Measurements from ENCODE around the gene TRIM66.

The TRIM66 gene

DNA sequence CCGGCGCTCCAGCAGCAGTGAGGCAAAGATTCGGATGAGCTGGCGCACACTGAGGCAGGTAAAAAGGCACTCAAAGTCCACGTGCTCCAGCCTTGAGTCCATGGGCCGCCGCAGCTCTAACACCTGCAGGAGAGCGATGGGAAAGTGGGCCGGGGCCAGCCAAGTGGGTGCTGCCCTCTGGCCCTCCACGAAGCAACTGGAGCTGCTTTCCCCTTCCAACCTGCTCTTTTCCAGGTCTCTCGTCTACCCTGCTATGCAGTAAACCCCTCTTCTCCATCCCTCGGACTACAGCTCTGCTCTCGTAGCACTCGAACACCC is 20.1 kb upstream of the TRIM66 start:
- no peaks in the 10 kb centered on the region for H3K9me3 Mint-ChIP-seq
- DNase-seq (ENCODE audit: low spot score in 2 of 2) (no peak), ATAC-seq (no peak)
- no peaks in the 10 kb centered on the region for H3K4me1 Mint-ChIP-seq
- H3K27ac Mint-ChIP-seq: no peak overlapping the region
- no peak overlapping the region for H3K4me3 Mint-ChIP-seq
- H3K36me3 Mint-ChIP-seq: no peaks in the 10 kb centered on the region

DNA sequence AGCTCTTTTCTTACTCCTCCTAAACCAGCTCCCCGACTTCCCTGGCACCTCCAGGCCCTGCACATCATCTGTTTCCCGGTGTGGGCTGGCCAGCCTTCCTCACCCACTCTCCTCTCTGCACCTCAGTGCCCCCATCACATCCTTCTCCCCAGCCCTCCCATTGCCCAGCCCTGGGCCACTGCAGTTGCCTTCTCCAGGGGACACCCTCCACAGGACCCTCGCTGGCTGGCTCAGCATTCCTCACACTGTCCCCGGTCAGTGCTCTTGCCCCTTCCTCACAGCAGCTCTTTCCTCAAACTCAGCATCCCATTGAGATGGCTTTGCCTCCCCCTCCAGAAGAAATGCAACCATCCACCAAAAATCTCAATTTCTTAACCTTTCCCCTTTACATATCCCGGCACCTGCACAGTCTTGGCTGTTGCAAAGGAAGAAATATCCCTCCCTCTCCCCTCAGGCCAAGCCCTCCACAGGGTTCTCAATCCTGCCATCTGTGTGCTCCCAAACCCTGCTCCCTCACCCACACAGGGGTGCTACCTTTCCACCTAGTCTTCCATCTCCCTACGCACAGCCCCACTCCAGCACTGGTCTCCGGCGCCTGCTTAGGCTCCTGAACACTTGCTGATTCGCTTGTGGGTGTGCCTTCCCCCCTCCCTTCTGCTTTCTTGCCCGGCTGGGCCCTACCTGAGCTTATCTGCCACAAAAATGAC is 19.6 kb upstream of the TRIM66 start:
- no peak overlapping the region for H3K4me3 Mint-ChIP-seq
- DNase-seq (ENCODE audit: low spot score in 2 of 2) (no peak), ATAC-seq (no peak)
- H3K4me1 Mint-ChIP-seq: no peaks in the 10 kb centered on the region
- no peaks in the 10 kb centered on the region for H3K9me3 Mint-ChIP-seq
- no peak overlapping the region for H3K27ac Mint-ChIP-seq
- H3K36me3 Mint-ChIP-seq: no peaks in the 10 kb centered on the region

GRCh38 chr11:8699903-8700302 is 17.4 kb upstream of the TRIM66 start:
- H3K36me3 Mint-ChIP-seq: no peaks in the 10 kb centered on the region
- no peak overlapping the region for H3K4me3 Mint-ChIP-seq
- H3K4me1 Mint-ChIP-seq: no peaks in the 10 kb centered on the region
- H3K27ac Mint-ChIP-seq: no peak overlapping the region
- ATAC-seq (no peak), DNase-seq (ENCODE audit: low spot score in 2 of 2) (no peak)
- no peaks in the 10 kb centered on the region for H3K9me3 Mint-ChIP-seq

DNA sequence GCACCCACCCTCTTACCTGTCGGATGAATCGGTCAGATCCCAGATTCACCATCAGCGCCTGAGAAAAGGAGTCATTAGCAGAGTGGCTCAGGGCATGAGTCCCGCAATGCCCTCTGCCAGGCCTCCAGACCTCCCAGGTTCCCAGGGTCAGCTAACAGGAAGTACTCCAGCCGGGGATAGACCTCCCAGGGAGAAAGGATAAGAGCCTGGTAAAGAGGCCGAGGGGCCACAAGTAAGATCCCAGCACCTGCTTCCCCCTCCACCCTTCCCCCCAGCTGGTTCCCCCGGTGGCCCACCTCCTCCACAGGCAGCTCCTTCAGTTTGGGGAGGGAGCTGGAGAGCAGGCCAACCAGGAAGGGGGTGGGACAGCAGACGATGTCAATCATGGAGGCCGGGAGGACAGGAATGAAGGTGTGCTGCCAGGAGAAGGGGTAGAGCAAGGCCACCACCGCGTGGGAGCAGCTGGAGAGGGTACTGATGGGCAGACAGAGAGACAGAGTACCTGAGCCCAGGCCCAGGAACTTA is 16.5 kb upstream of the TRIM66 start:
- H3K4me3 Mint-ChIP-seq: no peak overlapping the region
- H3K27ac Mint-ChIP-seq: no peak overlapping the region
- H3K36me3 Mint-ChIP-seq: peaks cover 6% of the 10 kb centered on the region
- peaks cover 5% of the 10 kb centered on the region for H3K4me1 Mint-ChIP-seq
- ATAC-seq: no peak
- no peak for DNase-seq (ENCODE audit: low spot score in 2 of 2)
- no peaks in the 10 kb centered on the region for H3K9me3 Mint-ChIP-seq

GRCh38 chr11:8698379-8698851 is 15.9 kb upstream of the TRIM66 start:
- Mint-ChIP-seq H3K36me3 (peaks cover 11% of the 10 kb centered on the region), H3K27ac (no peak overlapping the region), H3K4me3 (no peak overlapping the region), H3K9me3 (no peaks in the 10 kb centered on the region), H3K4me1 (peaks cover 11% of the 10 kb centered on the region)
- no peak for DNase-seq (ENCODE audit: low spot score in 2 of 2)
- no peak for ATAC-seq

DNA sequence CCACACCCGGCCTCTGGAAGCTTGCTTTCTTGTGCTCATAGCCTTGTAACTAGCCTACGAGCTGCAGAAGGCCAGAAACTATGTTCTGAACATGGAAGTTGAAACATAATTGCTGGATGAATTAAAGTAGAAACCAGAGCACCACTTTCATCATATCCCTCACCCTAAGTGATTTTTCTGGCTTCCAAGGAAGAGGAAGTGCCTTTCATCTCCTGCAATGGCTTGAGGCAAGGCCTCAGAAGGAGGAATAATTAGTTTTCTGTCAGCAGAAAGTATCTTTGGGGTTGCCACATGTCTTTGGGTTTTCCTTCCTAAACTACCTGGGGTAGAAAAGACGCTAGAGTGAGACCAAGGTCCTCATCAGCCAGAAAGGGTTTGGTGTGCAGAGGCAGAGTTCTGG is 14.6 kb upstream of the TRIM66 start:
- Mint-ChIP-seq H3K9me3 (no peaks in the 10 kb centered on the region), H3K36me3 (peaks cover 25% of the 10 kb centered on the region), H3K27ac (peak overlapping the region; percentile 52), H3K4me1 (peaks cover 11% of the 10 kb centered on the region), H3K4me3 (no peak overlapping the region)
- DNase-seq (ENCODE audit: low spot score in 2 of 2) (no peak), ATAC-seq (no peak)

GRCh38 chr11:8694137-8694536 is 11.7 kb upstream of the TRIM66 start:
- Mint-ChIP-seq H3K36me3 (peaks cover 53% of the 10 kb centered on the region), H3K9me3 (no peaks in the 10 kb centered on the region), H3K27ac (no peak overlapping the region), H3K4me3 (no peak overlapping the region), H3K4me1 (peaks cover 22% of the 10 kb centered on the region)
- ATAC-seq (peak; percentile 22), DNase-seq (ENCODE audit: low spot score in 2 of 2) (no peak)

DNA sequence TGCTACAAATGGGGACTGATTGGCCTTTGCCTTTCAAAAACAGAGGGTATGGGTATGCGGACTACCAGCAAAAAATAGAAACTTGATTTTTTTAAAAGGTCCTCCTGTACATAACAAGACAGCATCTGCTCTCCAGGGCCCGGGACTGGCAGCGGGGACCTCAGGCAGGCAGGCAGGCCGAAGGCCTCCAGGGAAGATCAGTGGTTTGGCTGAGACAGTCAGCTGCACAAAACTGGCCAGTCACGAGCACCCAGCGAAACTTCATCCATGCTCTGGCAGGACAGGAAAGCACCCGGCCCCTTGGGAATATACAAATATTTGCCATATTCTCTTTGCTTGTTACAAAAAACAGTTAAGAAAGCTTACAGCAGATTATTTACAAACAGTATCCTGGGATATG is 11.1 kb upstream of the TRIM66 start:
- Mint-ChIP-seq H3K36me3 (peaks cover 59% of the 10 kb centered on the region), H3K4me1 (peaks cover 28% of the 10 kb centered on the region), H3K9me3 (no peaks in the 10 kb centered on the region), H3K27ac (no peak overlapping the region), H3K4me3 (no peak overlapping the region)
- no peak for ATAC-seq
- no peak for DNase-seq (ENCODE audit: low spot score in 2 of 2)

- peaks cover 63% of the 10 kb centered on the region for H3K36me3 Mint-ChIP-seq
- ATAC-seq: no peak
- H3K27ac Mint-ChIP-seq: no peak overlapping the region
- H3K4me3 Mint-ChIP-seq: no peak overlapping the region
- peaks cover 33% of the 10 kb centered on the region for H3K4me1 Mint-ChIP-seq
- no peak for DNase-seq (ENCODE audit: low spot score in 2 of 2)
- no peaks in the 10 kb centered on the region for H3K9me3 Mint-ChIP-seq
These were observed 10.6 kb upstream of the TRIM66 start for GRCh38 chr11:8693010-8693551.

- ATAC-seq (no peak), DNase-seq (ENCODE audit: low spot score in 2 of 2) (no peak)
- Mint-ChIP-seq H3K27ac (no peak overlapping the region), H3K4me1 (peaks cover 38% of the 10 kb centered on the region), H3K4me3 (no peak overlapping the region), H3K9me3 (no peaks in the 10 kb centered on the region), H3K36me3 (peaks cover 70% of the 10 kb centered on the region)
These were observed 10.0 kb upstream of the TRIM66 start for GRCh38 chr11:8692417-8692816.

DNA sequence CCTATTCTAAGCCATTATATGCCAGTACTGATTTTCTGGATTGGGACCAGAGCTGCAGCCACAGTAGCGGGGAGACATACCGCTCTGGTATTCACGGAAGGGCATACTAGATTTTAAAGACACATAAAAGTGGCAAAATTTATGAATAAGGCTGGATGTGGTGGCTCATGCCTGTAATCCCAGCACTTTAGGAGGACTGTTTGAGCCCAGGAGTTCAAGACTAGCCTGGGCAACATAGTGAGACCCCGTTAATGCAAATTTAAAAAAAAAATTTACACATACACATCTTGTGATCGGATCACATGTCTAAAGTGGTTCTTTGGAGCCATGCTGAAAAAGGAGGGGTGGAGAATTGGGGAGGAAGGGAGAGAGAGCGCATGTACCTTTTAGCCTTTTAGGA is 9.1 kb upstream of the TRIM66 start:
- peaks cover 38% of the 10 kb centered on the region for H3K4me1 Mint-ChIP-seq
- DNase-seq (ENCODE audit: low spot score in 2 of 2) (no peak), ATAC-seq (no peak)
- H3K27ac Mint-ChIP-seq: peak overlapping the region; percentile 68
- H3K4me3 Mint-ChIP-seq: no peak overlapping the region
- no peaks in the 10 kb centered on the region for H3K9me3 Mint-ChIP-seq
- H3K36me3 Mint-ChIP-seq: peaks cover 78% of the 10 kb centered on the region

DNA sequence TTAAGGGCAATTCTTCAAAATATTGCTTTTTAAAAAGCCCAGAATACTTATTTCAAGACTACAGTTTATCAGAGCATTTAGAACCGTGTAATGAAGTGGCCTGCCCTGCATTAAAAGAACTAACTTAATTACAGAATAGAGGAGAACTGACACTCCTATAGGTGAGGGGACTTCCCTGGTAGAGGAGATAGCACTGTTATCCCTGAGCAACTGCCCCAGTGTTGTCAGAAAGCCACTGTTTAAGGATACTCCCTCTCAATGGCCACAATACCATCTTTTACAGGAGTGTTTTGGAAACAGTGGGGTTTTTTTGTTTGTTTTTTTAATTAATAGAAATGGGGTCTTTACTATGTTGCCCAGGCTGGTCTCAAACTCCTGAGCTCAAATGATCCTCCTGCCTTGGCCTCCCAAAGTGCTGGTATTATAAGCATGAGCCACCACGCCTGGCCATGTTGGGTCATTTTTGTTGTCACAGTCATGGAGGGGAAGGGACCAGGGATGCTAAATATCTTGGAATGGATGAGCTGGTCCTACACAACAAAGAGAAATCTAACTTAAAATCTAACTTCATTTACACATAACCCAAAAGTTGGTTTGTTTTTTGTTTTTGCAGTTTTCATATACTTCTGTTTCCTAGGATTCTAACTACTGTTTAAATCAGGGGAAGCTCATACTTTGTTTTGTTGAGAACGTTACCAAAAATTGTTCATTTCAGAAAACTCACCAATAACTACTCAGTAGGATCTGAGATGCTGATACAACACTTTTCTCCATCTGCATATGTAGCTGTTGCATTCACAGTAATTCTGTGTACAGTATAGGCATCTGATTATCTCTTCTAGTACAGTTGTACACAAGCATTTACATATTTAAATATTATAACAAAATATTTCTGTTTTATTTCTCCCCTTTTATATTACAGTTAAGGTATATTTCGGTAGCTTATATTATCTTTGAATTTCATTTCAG is 8.2 kb upstream of the TRIM66 start:
- H3K36me3 Mint-ChIP-seq: peaks cover 88% of the 10 kb centered on the region
- no peaks in the 10 kb centered on the region for H3K9me3 Mint-ChIP-seq

DNA sequence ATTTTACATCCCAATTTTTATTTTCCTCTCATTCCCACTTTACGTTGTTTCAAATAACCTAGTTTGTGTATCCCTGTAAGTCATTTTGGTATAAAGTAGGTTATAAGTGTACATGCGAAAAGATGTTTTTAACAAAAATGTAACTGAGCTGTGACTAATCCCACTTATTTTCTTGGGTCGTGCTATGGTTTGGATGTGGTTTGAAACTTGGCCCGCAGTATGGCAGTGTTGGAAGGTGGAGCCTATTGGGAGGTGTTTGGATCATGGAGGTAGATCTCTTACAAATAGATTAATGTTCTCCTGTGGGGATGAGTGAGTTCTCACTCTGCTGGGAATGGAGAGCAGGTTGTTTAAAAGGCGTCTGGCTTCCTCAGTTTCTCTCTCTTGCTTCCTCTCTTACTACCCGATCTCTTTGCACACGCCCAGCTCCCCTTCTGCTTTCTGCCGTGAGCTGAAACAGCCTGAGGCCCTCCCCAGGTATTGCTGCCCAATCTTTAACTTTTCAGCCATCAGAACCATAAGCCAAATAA is 7.3 kb upstream of the TRIM66 start:
- ATAC-seq: no peak
- DNase-seq (ENCODE audit: low spot score in 2 of 2): no peak
- Mint-ChIP-seq H3K4me1 (peaks cover 46% of the 10 kb centered on the region), H3K4me3 (peak overlapping the region; percentile 88), H3K9me3 (no peaks in the 10 kb centered on the region), H3K27ac (peak overlapping the region; percentile 79), H3K36me3 (peaks cover 96% of the 10 kb centered on the region)

More for the DNA sequence above, 8.2 kb upstream of the TRIM66 start:
- H3K27ac Mint-ChIP-seq: peak overlapping the region; percentile 79
- ATAC-seq (no peak), DNase-seq (ENCODE audit: low spot score in 2 of 2) (no peak)
- peaks cover 38% of the 10 kb centered on the region for H3K4me1 Mint-ChIP-seq
- peak overlapping the region; percentile 88 for H3K4me3 Mint-ChIP-seq

- ATAC-seq (peak; percentile 91), DNase-seq (ENCODE audit: low spot score in 2 of 2) (peak; percentile 73 to 92)
- H3K9me3 Mint-ChIP-seq: no peaks in the 10 kb centered on the region
- H3K36me3 Mint-ChIP-seq: peaks cover 99% of the 10 kb centered on the region
- H3K27ac Mint-ChIP-seq: peak overlapping the region; percentile 98
- peak overlapping the region; percentile 88 for H3K4me3 Mint-ChIP-seq
- peaks cover 47% of the 10 kb centered on the region for H3K4me1 Mint-ChIP-seq
These were observed 6.2 kb upstream of the TRIM66 start for GRCh38 chr11:8688414-8689362.

All from stimulated activated effector memory CD8-positive, alpha-beta T cell treated with anti-CD3 and anti-CD28 coated beads, Interleukin-12 subunit alpha, Interleukin-12 subunit beta, amount 100 ng/mL, for 72 hours (primary cell).